Keratinocyte (primary cell): ENCODE results near the gene CD79A.

ENCODE experiments used
- CTCF ChIP-seq, 3 experiments: IDR thresholded peaks in 1 of 3; conservative IDR thresholded peaks in 1 of 3; optimal IDR thresholded peaks in 1 of 3; 2 replicates in 2 of 3; 3 replicates in 1 of 3; pipeline versions ENCODE3 to v1.5.1; 2011; ENCODE audit warnings: low read length in 3 of 3, mild to moderate bottlenecking in 3 of 3, moderate library complexity in 2 of 3, control low read depth in 1 of 3, inconsistent platforms in 1 of 3; ENCODE audit not compliant: insufficient read depth in 2 of 3; ENCODE audit errors: extremely low read depth in 1 of 3
- EZH2 ChIP-seq: IDR thresholded peaks from one replicate; pipeline ENCODE4 v1.6.1; 2012; ENCODE audit warnings: inconsistent platforms, mild to moderate bottlenecking, low read length, moderate library complexity

- TF ChIP-seq CTCF (optimal IDR thresholded peaks at IDR 0.05 in 1 of 3, IDR thresholded peaks at IDR 0.05 in 1 of 3, conservative IDR thresholded peaks at IDR 0.05 in 1 of 3; ENCODE audit: extremely low read depth in 1 of 3, insufficient read depth in 2 of 3, low read length in 3 of 3) (no peak), EZH2 (no peak)
These were observed 6.6 kb upstream of the CD79A start for GRCh38 chr19:41870401-41870873.
